K562 (cell line): ENCODE measurements around the gene RBM18. TPM values are rescaled to one million over a fixed set of nuclear protein-coding genes. Genes with fewer than 3 reads are reported as not detected.
A peak's percentile ranks its signal among the peaks of the same experiment; 100 is the strongest.

Experiments used
- ATAC-seq: fragments of 200-7000 bp; cut with Tn5 transposase; 3 replicates; pipeline ENCODE4 v1.9.1; 2020; ENCODE audit warnings: moderate library complexity
- BruUV-seq: library from RNA; stranded (reverse); fragments of 400-500 nt; replicated peaks from 2 replicates; lab custom pipeline; 2021; lab: Mats Ljungman, UMichigan
- CTCF ChIA-PET: fragments of 300-600 bp; formaldehyde crosslinking; extraction: SDS; loops from one replicate; lab custom pipeline; 2021; ENCODE audit warnings: low intra/inter-chr PET ratio; lab: Yijun Ruan, JAX
- POLR2A ChIA-PET: fragments of 300-600, 350-650 bp; sonication (Branson Sonifier 250); formaldehyde crosslinking; extraction: SDS; loops from one replicate; lab custom pipeline; 2021; ENCODE audit warnings: antibody characterized with exemption, inconsistent platforms; lab: Yijun Ruan, JAX
- DNase-seq, 4 experiments: peaks; one replicate each; pipeline versions ENCODE4 v3.0.0 to v3.0.0-alpha.2; 2011 to 2018; ENCODE audit warnings: low spot score in 3 of 4, mixed read lengths in 3 of 4; ENCODE audit errors: extremely low read depth in 1 of 4
- FAIRE-seq: peaks from 2 replicates; lab custom pipeline; 2011; peaks lifted over from hg19 to GRCh38; lab: Jason Lieb, UNC
- H2AFZ ChIP-seq: 2 replicates; pipeline ENCODE4 v1.6.0; 2011; ENCODE audit warnings: low read depth, low read length, control low read depth, inconsistent platforms
- H3K27ac ChIP-seq: fragments of 200-600 bp; 3 replicates; pipeline ENCODE4 v1.8.0; 2011; ENCODE audit warnings: low read depth, mild to moderate bottlenecking, control low read depth, inconsistent platforms, low read length, moderate library complexity, mixed read lengths; ENCODE audit errors: extremely low read depth
- H3K27me3 ChIP-seq, 2 experiments: fragments of 300-600 bp in 1 of 2; 2 replicates in 1 of 2; 3 replicates in 1 of 2; pipeline versions ENCODE4 v1.6.0 to v1.8.0; 2011; ENCODE audit warnings: inconsistent platforms in 2 of 2, low read length in 2 of 2, mild to moderate bottlenecking in 1 of 2, mixed read lengths in 1 of 2, moderate library complexity in 1 of 2; ENCODE audit not compliant: control insufficient read depth in 2 of 2, insufficient read depth in 2 of 2
- H3K36me3 ChIP-seq: fragments of 300-600 bp; 3 replicates; pipeline ENCODE4 v1.8.0; 2011; ENCODE audit warnings: mild to moderate bottlenecking, low read length, inconsistent platforms; ENCODE audit not compliant: control insufficient read depth, insufficient read depth
- H3K4me1 ChIP-seq, 2 experiments: fragments of 200-600 bp in 1 of 2; replicated peaks in 1 of 2; 2 replicates in 1 of 2; 3 replicates in 1 of 2; pipeline versions ENCODE4 v1.5.1 to v1.8.0; 2011; ENCODE audit warnings: inconsistent platforms in 2 of 2, low read length in 2 of 2, mild to moderate bottlenecking in 1 of 2, mixed read lengths in 1 of 2, moderate library complexity in 1 of 2; ENCODE audit not compliant: control insufficient read depth in 2 of 2, insufficient read depth in 2 of 2
- H3K4me2 ChIP-seq: 2 replicates; pipeline ENCODE4 v1.6.1; 2011; ENCODE audit warnings: low read length, control low read depth, inconsistent platforms, mixed read lengths; ENCODE audit not compliant: insufficient read depth
- H3K4me3 ChIP-seq: fragments of 200-600 bp; sonication (generic), shearing (Covaris generic); 2 replicates; pipeline ENCODE4 v1.5.1; 2016; ENCODE audit warnings: control low read depth, inconsistent platforms
- H3K79me2 ChIP-seq: fragments of 200-600 bp; 3 replicates; pipeline ENCODE4 v1.8.0; 2011; ENCODE audit warnings: low read length, inconsistent platforms; ENCODE audit not compliant: control insufficient read depth, insufficient read depth
- H3K9ac ChIP-seq, 2 experiments: 2 replicates each; pipeline versions ENCODE4 v1.6.0 to v1.6.1; 2011; ENCODE audit warnings: low read depth in 2 of 2, low read length in 2 of 2, control low read depth in 1 of 2, inconsistent platforms in 1 of 2, mild to moderate bottlenecking in 1 of 2, mixed read lengths in 1 of 2; ENCODE audit not compliant: insufficient read depth in 1 of 2
- H3K9me1 ChIP-seq: one replicate; pipeline ENCODE4 v1.6.0; 2011; ENCODE audit warnings: inconsistent platforms, mild to moderate bottlenecking, low read length, moderate library complexity; ENCODE audit not compliant: control insufficient read depth, insufficient read depth
- H3K9me3 ChIP-seq: replicated peaks from 2 replicates; pipeline ENCODE4 v1.5.1; 2011; ENCODE audit warnings: low read depth, low read length, inconsistent platforms; ENCODE audit not compliant: control insufficient read depth, insufficient read depth
- H4K20me1 ChIP-seq: replicated peaks from 2 replicates; pipeline ENCODE4 v1.6.1; 2011; ENCODE audit warnings: low read length, inconsistent platforms, mixed read lengths; ENCODE audit not compliant: control insufficient read depth, insufficient read depth
- ADNP ChIP-seq: fragments of 200-800 bp; sonication (Bioruptor generic); IDR thresholded peaks from 2 replicates; pipeline ENCODE4 v1.6.1; 2016; ENCODE audit warnings: missing genetic modification characterization, missing compliant biosample characterization
- BCOR ChIP-seq: fragments of 450-650 bp; IDR thresholded peaks from 2 replicates; pipeline ENCODE4 v1.6.1; 2016
- CHD4 ChIP-seq: fragments of 200-600 bp; sonication (generic); IDR thresholded peaks from 3 replicates; pipeline ENCODE4 v1.6.1; 2012; ENCODE audit warnings: low read depth, mild to moderate bottlenecking, mixed read lengths, low read length, inconsistent platforms; ENCODE audit not compliant: insufficient read depth, insufficient replicate concordance, poor library complexity, severe bottlenecking
- E4F1 ChIP-seq: fragments of 250-450 bp; sonication (Bioruptor Pico); IDR thresholded peaks from 2 replicates; pipeline ENCODE4 v1.5.0; 2021; ENCODE audit warnings: mild to moderate bottlenecking, borderline replicate concordance
- GATA2 ChIP-seq: sonication (generic); formaldehyde crosslinking; IDR thresholded peaks from 2 replicates; pipeline ENCODE4 v1.4.0; 2020; ENCODE audit warnings: mild to moderate bottlenecking, missing genetic modification reagents
- HDAC2 ChIP-seq: fragments of 450-650 bp; IDR thresholded peaks from 2 replicates; pipeline ENCODE4 v1.6.1; 2016; ENCODE audit warnings: mild to moderate bottlenecking
- KDM1A ChIP-seq, 2 experiments: fragments of 450-650 bp; IDR thresholded peaks; 2 replicates each; pipeline ENCODE4 v1.6.1; 2016; ENCODE audit warnings: mild to moderate bottlenecking in 2 of 2
- NFIC ChIP-seq: fragments of 450-650 bp; IDR thresholded peaks from 2 replicates; pipeline ENCODE4 v1.6.1; 2017; ENCODE audit warnings: mild to moderate bottlenecking, inconsistent platforms
- RBM25 ChIP-seq: fragments of 200-400 bp; formaldehyde crosslinking; IDR thresholded peaks from 2 replicates; pipeline ENCODE4 v1.6.1; 2018; ENCODE audit warnings: low read length, low read depth, moderate library complexity; ENCODE audit not compliant: severe bottlenecking
- RCOR1 ChIP-seq, 2 experiments: IDR thresholded peaks; 2 replicates each; pipeline ENCODE4 v1.6.1; 2012; ENCODE audit warnings: low read depth in 2 of 2, low read length in 2 of 2, borderline replicate concordance in 1 of 2, improper control_type of control experiment in 1 of 2
- RFX5 ChIP-seq: IDR thresholded peaks from 2 replicates; pipeline ENCODE4 v1.6.1; 2011; ENCODE audit warnings: low read depth, mild to moderate bottlenecking, improper control_type of control experiment, low read length
- SRF ChIP-seq, 2 experiments: fragments of 250-450, 450-650 bp in 1 of 2; sonication (Bioruptor Pico) in 1 of 2; sonication (generic) in 1 of 2; formaldehyde crosslinking; IDR thresholded peaks; 2 replicates each; pipeline versions ENCODE4 v1.5.0 to v1.5.1; 2020 to 2022; ENCODE audit warnings: mild to moderate bottlenecking in 1 of 2, missing genetic modification reagents in 1 of 2
- TAF7 ChIP-seq: fragments of 450-650 bp; IDR thresholded peaks from 2 replicates; pipeline ENCODE4 v1.6.1; 2016; ENCODE audit warnings: missing genetic modification characterization, missing compliant biosample characterization
- ZFP1 ChIP-seq: fragments of 450-650 bp; formaldehyde crosslinking; IDR thresholded peaks from 2 replicates; pipeline ENCODE4 v1.4.0; 2020; ENCODE audit warnings: mild to moderate bottlenecking, mixed read lengths
- WGBS: fragments of 100-300 bp; shearing (Covaris generic); methylation state at CpG from one replicate; pipeline ENCODE4 v1.1.6; 2016; ENCODE audit warnings: low coverage, mixed read lengths; ENCODE audit not compliant: insufficient coverage; ENCODE audit errors: missing lambda C conversion rate; 5-methylcytosine and 5-hydroxymethylcytosine counted together
- in situ Hi-C: fragments of 300-500 bp; cut with MboI; formaldehyde crosslinking; loops from 4 replicates; pipeline ENCODE4 v1.15.0; 2018; ENCODE audit warnings: inconsistent platforms, mixed read lengths
- intact Hi-C: fragments of 100-400 bp; cut with micrococcal nuclease; formaldehyde crosslinking; loops from 2 replicates; pipeline ENCODE4 v1.14.2; 2022
- polyA plus RNA-seq, 8 experiments: library from polyadenylated mRNA; depleted of rRNA in 4 of 8; stranded (reverse) in 5 of 8; unstranded in 3 of 8; fragments of >200 nt; fragmentation: Nextera tagmentation in 2 of 8; fragmentation: Illumina TruSeq in 1 of 8; extraction: Ambion mirVana in 2 of 8; extraction: Trizol in 1 of 8; gene quantifications; 2 replicates each; pipeline versions ENCODE4 v1.2.1 to v1.2.3, GENCODE V29; 2011 to 2014; ENCODE audit warnings: inconsistent platforms in 1 of 8, missing spikeins in 1 of 8
- total RNA-seq, 7 experiments: library from RNA; depleted of rRNA in 6 of 7; stranded (reverse); fragments of >200 nt in 6 of 7; fragmentation: Illumina TruSeq in 2 of 7; extraction: Trizol in 2 of 7; gene quantifications; 2 replicates each; pipeline versions ENCODE4 v1.2.1 to v1.2.3, GENCODE V29; 2011 to 2021; ENCODE audit warnings: low replicate concordance in 1 of 7
- TF ChIP-seq, protein P1 (sequence below): fragments of 450-650 bp; IDR thresholded peaks from 2 replicates; pipeline ENCODE4 v1.6.1; 2016

The RBM18 gene
- total and polyA plus RNA-seq, 9 of the 15 experiments (the other 6 are each of a cell fraction or from before 2014, with no cell fraction given): 7.9 to 86.3 (median 34.0) TPM

GRCh38 chr9:122262073-122262472, 2.6 kb downstream of the RBM18 start:
- BruUV-seq: no TSS peak
- POLR2A ChIA-PET: interaction anchor here (0.6 kb wide), 1 partner anchor 1436 kb away, joined by 3 read pairs; no protein-coding TSS in a partner anchor

GRCh38 chr9:122261469-122261881, 3.2 kb downstream of the RBM18 start:
- Histone ChIP-seq H3K36me3 (peaks cover 72% of the 10 kb centered on the region), H3K79me2 (peaks cover 72% of the 10 kb centered on the region), H3K27me3 (no peaks in the 10 kb centered on the region), H3K4me2 (0 out of 2 replicates have a peak overlapping the region, but pooled peaks have one; percentile 5), H3K4me3 (no peak overlapping the region), H3K9me3 (no peaks in the 10 kb centered on the region), H2AFZ (no peak overlapping the region), H4K20me1 (no peaks in the 10 kb centered on the region), H3K27ac (no peak overlapping the region), H3K4me1 (peaks cover 4 to 26% of the 10 kb centered on the region in 2 experiments; a peak in 3 of 5 replicates), H3K9me1 (no peaks in the 10 kb centered on the region), H3K9ac (no peak overlapping the region; a peak in 1 of 4 replicates)
- BruUV-seq: no TSS peak
- ChIA-PET CTCF (no interaction called here), POLR2A (interaction anchor here (0.6 to 1.2 kb wide), 2 partner anchors 39 to 1435 kb away, joined by 3 read pairs; no protein-coding TSS in a partner anchor)
- intact Hi-C loops (loop anchor here (5.0 kb wide), 1 partner anchor 104 kb away; the partner anchor contains the start of genes MORN5 and NDUFA8), in situ Hi-C loops (no loop called here)
- peak; percentile 19 to 73 (median 34) for DNase-seq
- 13% methylated on average over 1 of the region's 1 CpG for WGBS
- no peak for TF ChIP-seq GATA2
- TF ChIP-seq, protein P1, sequence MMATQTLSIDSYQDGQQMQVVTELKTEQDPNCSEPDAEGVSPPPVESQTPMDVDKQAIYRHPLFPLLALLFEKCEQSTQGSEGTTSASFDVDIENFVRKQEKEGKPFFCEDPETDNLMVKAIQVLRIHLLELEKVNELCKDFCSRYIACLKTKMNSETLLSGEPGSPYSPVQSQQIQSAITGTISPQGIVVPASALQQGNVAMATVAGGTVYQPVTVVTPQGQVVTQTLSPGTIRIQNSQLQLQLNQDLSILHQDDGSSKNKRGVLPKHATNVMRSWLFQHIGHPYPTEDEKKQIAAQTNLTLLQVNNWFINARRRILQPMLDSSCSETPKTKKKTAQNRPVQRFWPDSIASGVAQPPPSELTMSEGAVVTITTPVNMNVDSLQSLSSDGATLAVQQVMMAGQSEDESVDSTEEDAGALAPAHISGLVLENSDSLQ: 0 out of 2 replicates have a peak, but pooled peaks have one; percentile 20
- peak in 1 of 2 experiments; percentile 50; a peak in 1 of 4 replicates for TF ChIP-seq SRF (CRISPR knock-in tag; IDR thresholded peaks at IDR 0.05)
- no peak for TF ChIP-seq E4F1 (CRISPR knock-in tag)
- peak; percentile 78 for TF ChIP-seq NFIC
- ATAC-seq: peak; percentile 17; the same call in 1 of the 3 replicates
- FAIRE-seq: no peak

More at GRCh38 chr9:122262073-122262472, 2.6 kb downstream of the RBM18 start:
- Histone ChIP-seq H4K20me1 (no peaks in the 10 kb centered on the region), H3K79me2 (peaks cover 71% of the 10 kb centered on the region), H3K9me1 (no peaks in the 10 kb centered on the region), H3K9ac (no peak overlapping the region), H3K27ac (no peak overlapping the region), H3K9me3 (no peaks in the 10 kb centered on the region), H3K4me3 (no peak overlapping the region), H3K36me3 (peaks cover 72% of the 10 kb centered on the region), H3K4me1 (peaks cover 2 to 26% of the 10 kb centered on the region in 2 experiments; a peak in 3 of 5 replicates), H3K27me3 (no peaks in the 10 kb centered on the region), H3K4me2 (no peak overlapping the region), H2AFZ (no peak overlapping the region)
- WGBS: 35% methylated on average over 1 of the region's 1 CpG
- TF ChIP-seq KDM1A (IDR thresholded peaks at IDR 0.05): peak; percentile 66 to 77; a peak in 3 of 4 replicates
- TF ChIP-seq BCOR: peak; percentile 90
- no peak for TF ChIP-seq ZFP1 (CRISPR knock-in tag)
- peak; percentile 57 for TF ChIP-seq CHD4
- peak; percentile 77; the same call in 1 of the 2 replicates for TF ChIP-seq ADNP (tag)
- peak; percentile 48; the same call in 1 of the 2 replicates for TF ChIP-seq HDAC2
- no peak for TF ChIP-seq RFX5
- TF ChIP-seq RCOR1 (IDR thresholded peaks at IDR 0.05; ENCODE audit: borderline replicate concordance in 1 of 2, low read depth in 2 of 2, low read length in 2 of 2): 0 out of 4 replicates have a peak, but pooled peaks of 1 of the 2 experiments have one; percentile 28
- TF ChIP-seq TAF7 (tag): no peak
- TF ChIP-seq RBM25: peak; percentile 98
- intact Hi-C loops: loop anchor here (5.0 kb wide), 1 partner anchor 105 kb away; the partner anchor contains the start of genes MORN5 and NDUFA8
- no peak for DNase-seq
- FAIRE-seq: no peak
- ATAC-seq: no peak
- in situ Hi-C loops: no loop called here
- CTCF ChIA-PET: no interaction called here
